A549 (cell line): ENCODE measurements around the gene PRR15.

Experiments used
- CBX8 ChIP-seq: fragments of 200-600 bp; sonication (generic); IDR thresholded peaks from 2 replicates; pipeline ENCODE4 v1.6.1; 2016
- EP300 ChIP-seq, 2 experiments: fragments of >200 bp; sonication (Bioruptor Twin); formaldehyde crosslinking; IDR thresholded peaks; 2 replicates in 1 of 2; 3 replicates in 1 of 2; pipeline ENCODE4 v1.6.1; 2016 to 2017
- TF ChIP-seq, protein P1 (sequence below): IDR thresholded peaks from 2 replicates; pipeline ENCODE4 v1.6.1; 2012
- TF ChIP-seq, protein P2 (sequence below): fragments of >200 bp; sonication (Bioruptor Twin); formaldehyde crosslinking; IDR thresholded peaks from 3 replicates; pipeline ENCODE4 v1.5.1; 2016
- TF ChIP-seq, protein P3 (sequence below): fragments of 450-650 bp; IDR thresholded peaks from 2 replicates; pipeline ENCODE4 v1.6.1; 2014; ENCODE audit warnings: antibody characterized with exemption
- TF ChIP-seq, protein P4 (sequence below): fragments of 200-600 bp; sonication (generic); IDR thresholded peaks from 2 replicates; pipeline ENCODE4 v1.6.1; 2016; ENCODE audit warnings: antibody characterized with exemption, mild to moderate bottlenecking, moderate library complexity

DNA sequence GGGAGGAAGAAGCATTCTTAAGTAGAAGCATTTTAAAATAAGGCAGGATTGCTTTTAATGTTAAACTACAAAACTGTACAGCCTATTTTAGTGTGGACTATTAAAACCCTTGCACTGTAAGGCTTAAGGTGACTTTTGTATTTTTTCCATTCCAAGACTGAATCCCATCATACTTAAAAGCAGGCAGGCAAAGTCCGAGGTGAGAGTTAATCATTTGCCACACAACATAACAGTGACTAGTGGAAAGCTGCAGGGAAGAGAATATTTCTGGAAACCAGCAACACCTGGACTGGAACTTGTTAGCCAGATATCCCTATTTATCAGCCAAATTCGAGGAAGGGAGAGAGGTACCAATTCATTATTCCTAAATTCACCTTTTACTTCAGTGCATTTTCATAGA, 3.5 kb downstream of the PRR15 start:
- TF ChIP-seq, protein P1, sequence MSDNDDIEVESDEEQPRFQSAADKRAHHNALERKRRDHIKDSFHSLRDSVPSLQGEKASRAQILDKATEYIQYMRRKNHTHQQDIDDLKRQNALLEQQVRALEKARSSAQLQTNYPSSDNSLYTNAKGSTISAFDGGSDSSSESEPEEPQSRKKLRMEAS: no peak
- no peak for TF ChIP-seq CBX8
- TF ChIP-seq, protein P2, sequence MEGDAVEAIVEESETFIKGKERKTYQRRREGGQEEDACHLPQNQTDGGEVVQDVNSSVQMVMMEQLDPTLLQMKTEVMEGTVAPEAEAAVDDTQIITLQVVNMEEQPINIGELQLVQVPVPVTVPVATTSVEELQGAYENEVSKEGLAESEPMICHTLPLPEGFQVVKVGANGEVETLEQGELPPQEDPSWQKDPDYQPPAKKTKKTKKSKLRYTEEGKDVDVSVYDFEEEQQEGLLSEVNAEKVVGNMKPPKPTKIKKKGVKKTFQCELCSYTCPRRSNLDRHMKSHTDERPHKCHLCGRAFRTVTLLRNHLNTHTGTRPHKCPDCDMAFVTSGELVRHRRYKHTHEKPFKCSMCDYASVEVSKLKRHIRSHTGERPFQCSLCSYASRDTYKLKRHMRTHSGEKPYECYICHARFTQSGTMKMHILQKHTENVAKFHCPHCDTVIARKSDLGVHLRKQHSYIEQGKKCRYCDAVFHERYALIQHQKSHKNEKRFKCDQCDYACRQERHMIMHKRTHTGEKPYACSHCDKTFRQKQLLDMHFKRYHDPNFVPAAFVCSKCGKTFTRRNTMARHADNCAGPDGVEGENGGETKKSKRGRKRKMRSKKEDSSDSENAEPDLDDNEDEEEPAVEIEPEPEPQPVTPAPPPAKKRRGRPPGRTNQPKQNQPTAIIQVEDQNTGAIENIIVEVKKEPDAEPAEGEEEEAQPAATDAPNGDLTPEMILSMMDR: no peak
- TF ChIP-seq EP300 (IDR thresholded peaks at IDR 0.05): no peak
- TF ChIP-seq, protein P3, sequence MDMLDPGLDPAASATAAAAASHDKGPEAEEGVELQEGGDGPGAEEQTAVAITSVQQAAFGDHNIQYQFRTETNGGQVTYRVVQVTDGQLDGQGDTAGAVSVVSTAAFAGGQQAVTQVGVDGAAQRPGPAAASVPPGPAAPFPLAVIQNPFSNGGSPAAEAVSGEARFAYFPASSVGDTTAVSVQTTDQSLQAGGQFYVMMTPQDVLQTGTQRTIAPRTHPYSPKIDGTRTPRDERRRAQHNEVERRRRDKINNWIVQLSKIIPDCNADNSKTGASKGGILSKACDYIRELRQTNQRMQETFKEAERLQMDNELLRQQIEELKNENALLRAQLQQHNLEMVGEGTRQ: no peak
- TF ChIP-seq, protein P4, sequence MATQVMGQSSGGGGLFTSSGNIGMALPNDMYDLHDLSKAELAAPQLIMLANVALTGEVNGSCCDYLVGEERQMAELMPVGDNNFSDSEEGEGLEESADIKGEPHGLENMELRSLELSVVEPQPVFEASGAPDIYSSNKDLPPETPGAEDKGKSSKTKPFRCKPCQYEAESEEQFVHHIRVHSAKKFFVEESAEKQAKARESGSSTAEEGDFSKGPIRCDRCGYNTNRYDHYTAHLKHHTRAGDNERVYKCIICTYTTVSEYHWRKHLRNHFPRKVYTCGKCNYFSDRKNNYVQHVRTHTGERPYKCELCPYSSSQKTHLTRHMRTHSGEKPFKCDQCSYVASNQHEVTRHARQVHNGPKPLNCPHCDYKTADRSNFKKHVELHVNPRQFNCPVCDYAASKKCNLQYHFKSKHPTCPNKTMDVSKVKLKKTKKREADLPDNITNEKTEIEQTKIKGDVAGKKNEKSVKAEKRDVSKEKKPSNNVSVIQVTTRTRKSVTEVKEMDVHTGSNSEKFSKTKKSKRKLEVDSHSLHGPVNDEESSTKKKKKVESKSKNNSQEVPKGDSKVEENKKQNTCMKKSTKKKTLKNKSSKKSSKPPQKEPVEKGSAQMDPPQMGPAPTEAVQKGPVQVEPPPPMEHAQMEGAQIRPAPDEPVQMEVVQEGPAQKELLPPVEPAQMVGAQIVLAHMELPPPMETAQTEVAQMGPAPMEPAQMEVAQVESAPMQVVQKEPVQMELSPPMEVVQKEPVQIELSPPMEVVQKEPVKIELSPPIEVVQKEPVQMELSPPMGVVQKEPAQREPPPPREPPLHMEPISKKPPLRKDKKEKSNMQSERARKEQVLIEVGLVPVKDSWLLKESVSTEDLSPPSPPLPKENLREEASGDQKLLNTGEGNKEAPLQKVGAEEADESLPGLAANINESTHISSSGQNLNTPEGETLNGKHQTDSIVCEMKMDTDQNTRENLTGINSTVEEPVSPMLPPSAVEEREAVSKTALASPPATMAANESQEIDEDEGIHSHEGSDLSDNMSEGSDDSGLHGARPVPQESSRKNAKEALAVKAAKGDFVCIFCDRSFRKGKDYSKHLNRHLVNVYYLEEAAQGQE: no peak
